ENCODE data around the gene KLF3. TPM values are rescaled to one million over a fixed set of nuclear protein-coding genes. Genes with fewer than 3 reads are reported as not detected.

KLF3 gene
- total RNA-seq, 1 donor from 2014 or later, result 80.8 TPM

DNA sequence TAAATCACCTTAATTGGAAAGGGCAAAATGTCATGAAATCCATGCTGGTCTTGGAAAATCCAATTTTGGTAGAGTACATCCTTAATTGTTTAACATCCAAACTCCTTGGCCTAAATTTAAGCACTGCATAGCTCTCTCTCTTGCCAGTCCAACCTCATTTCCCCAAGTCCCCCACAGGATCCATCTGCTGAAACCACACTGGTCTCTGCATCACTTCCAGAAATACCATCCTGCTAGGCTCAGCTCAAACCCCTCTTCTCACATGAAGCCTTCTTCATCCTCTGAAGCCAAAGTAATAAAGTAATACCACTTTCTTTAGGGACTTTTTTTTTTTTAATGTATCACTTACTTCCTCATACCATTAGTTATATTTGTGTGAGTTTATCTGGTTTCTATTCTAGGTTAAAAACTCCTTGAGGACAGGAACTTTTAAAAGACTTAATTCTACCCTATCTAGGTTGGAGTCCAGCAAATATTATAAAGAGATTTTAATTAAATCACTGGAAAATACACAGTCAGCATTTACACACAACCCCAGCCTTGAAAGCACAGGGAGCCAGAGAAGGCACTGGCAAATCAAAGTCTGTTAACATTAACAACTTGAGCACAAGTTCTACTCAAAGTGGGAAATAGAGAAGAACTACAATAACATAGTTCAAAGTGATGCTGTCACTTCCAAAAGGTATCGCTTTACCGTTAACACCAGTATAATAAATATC is 16.7 kb upstream of the KLF3 start:
- intact Hi-C loops (cut with DNase I), result no loop called here

DNA sequence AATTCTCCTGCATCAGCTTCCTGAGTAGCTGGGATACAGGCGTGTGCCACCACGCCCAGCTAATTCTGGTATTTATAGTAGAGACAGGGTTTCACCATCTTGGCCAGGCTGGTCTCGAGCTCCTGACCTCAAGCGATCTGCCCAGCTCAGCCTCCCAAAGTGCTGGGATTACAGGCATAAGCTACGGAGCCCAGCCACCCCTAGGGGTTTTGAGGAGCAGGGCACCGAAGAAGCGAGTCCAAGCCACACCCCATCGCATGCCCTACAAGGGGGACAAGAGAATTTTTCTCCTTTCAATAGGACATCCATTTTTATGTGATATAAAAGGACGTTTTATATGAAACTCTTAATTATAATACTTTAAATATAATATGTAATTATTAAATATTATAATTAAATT is 13.9 kb upstream of the KLF3 start:
- intact Hi-C loops (cut with DNase I), result no loop called here
- no peak for ATAC-seq
- no peak for DNase-seq (ENCODE audit: low spot score)

More for the DNA sequence above, 16.7 kb upstream of the KLF3 start:
- DNase-seq (ENCODE audit: low spot score) (no peak), ATAC-seq (no peak)

DNA sequence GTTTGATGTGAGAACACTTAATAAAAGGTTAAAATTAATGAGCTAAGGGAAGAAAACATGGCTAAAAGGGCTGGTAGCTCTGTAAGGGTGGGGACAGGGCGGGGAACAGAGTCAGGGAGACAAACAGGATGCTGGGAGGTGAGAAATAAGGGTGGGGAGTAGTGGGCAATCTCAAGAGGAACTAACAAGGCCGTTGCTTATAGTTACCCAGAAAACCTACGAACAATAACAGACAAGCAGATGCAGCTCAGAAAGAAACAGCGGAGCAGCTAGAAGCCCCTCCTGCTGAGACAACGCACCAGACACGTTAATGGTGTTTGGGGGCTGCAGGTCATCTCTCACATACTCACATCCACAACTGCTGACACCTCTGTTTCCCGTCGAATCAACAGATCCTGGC is 9.7 kb upstream of the KLF3 start:
- ATAC-seq (peak; percentile 79), DNase-seq (ENCODE audit: low spot score) (no peak)
- intact Hi-C loops (cut with DNase I), result no loop called here

DNA sequence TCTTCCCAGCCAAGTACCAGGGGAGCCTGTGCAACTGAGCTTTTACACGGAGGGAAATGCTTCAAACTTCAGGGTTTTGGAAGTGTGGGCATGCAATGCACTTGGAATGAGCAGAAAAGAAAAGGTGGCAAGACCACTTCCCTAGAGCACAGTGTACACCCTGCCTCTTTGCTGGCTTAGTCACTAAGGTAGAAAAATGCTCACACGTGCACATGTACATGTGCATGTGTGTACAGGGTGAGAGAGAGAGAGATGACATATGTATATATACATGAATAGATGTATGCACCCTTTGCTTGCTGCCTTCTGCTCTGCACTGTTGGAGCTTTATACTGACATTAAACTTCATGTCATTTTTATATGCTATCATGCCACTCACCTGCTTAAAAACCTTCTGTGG is 7.9 kb upstream of the KLF3 start:
- intact Hi-C loops (cut with DNase I), result no loop called here
- ATAC-seq (no peak), DNase-seq (ENCODE audit: low spot score) (no peak)

DNA sequence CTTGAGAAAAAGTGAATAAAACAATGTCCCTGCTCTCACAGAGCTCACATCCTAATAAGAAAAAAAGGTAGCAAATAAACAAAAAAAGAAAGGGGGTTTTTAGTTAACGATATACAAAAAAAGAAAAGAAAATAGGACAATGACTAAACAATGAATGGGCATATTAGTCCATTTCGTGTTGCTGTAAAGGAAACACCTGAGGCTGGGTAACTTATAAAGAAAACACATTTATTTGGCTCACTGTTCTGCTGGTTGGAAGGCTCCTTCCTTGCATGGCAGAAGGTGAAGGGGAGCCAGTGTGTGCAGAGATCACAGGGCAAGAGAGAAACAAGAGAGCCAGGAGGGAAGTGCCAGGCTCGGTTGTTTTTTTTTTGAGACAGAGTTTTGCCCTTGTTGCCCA is 4.7 kb upstream of the KLF3 start:
- DNase-seq (ENCODE audit: low spot score) (no peak), ATAC-seq (no peak)
- intact Hi-C loops (cut with DNase I), result no loop called here

DNA sequence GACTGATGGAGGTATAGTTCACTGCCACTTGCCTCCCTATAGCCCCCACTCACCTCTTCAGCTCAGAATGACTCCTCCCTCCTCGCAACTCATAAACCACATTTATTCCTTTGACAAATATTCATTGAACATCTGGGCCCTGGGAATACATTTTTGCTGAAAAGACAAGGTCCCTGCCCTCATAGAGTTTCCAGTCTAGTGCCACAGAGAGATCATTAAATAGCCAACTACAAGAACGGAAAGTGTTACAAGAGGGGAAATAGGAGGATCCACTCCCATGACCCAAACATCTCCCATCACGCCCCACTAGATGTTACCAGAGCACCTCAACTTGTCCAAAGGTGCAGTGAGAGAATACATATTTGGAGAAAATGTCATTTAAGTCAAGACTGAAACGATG is 3.2 kb upstream of the KLF3 start:
- intact Hi-C loops (cut with DNase I), result loop anchor here (5.0 kb wide), 1 partner anchor 344 kb away; no protein-coding TSS in a partner anchor
- no peak for ATAC-seq
- no peak for DNase-seq (ENCODE audit: low spot score)

DNA sequence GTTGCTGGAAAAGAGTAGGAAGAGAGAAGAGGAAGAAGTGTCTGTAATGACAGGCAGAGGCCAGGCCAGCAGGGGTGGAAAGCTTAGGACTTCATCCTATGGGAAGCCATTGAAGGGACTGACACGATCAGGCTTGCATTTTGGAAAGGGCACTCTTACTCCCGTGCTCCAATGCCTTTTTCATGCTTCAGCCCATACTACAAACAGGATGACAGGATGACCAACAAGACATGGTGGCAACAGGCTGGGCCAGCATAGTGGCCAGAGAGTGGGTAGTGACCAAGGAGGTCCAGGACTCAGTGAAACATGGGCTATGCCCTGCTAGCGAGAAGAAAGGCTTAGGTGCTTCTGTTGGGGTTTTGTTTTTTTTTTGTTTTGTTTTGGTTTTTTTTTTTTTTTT is 2.6 kb upstream of the KLF3 start:
- no peak for ATAC-seq
- DNase-seq (ENCODE audit: low spot score), result no peak
- intact Hi-C loops (cut with DNase I), result loop anchor here (5.0 kb wide), 1 partner anchor 344 kb away; no protein-coding TSS in a partner anchor

DNA sequence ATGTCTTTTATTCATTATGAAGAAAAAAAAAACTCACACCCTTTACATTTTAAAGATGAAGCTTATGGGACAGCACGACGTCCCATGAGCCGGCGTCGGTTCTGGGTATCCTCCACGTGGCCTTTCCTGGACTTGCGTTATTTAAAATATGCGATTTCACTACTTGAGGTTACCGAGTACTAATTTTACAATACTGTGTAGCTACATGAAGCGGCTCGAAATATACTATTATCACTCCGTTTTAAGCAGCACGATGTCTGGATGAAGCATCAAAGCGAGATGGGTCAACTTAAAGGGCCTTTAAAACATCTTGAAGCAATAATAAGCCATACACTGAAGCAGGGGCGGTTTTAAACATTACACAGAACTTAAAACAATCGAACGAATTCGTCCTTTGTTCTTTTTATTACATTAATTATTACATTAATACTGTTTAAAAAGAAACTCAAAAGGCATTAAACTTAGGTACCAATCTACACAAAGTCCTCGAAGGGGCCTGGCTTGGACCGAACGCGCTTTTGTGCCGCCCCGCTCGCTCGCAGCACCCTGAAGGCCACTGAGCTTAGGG is 1.4 kb upstream of the KLF3 start:
- intact Hi-C loops (cut with DNase I), result loop anchor here (5.0 kb wide), 1 partner anchor 345 kb away; no protein-coding TSS in a partner anchor
- DNase-seq (ENCODE audit: low spot score), result no peak

DNA sequence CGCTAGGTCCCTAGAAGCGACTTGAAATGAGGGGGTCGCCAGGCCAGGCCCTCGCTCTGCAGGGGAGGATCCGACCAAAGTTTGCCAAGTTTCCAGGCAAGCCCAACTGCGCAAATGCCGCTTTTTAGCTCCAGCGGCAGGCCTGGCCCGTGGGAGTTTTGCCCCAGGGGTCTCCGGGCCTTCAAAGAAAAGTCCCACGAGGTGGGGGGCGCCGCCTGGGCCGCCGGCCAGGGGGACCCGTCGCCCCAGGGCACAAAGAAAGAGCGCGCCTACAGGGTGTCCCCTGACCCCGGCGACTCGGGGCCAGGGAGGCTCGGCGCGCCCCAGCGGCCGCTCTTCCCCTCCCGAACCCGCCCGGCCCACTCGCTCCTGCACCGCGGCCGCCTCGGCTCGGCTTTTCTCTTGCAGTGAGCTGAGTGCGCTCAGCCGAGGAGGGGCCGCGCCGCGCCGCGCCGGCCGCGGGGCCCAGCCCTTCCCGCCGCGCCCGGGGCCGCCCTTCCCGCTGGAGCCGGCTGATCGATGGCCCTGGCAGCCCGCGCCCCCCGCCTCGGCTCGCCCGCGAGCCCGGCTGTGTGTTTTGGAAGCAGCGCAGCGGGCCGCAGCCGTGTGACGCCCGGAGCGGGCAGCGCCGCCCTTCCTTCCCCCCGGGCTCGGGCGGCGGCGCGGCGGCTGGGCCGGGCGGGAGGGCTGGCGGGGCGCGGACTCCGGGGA is 754 bp upstream of the KLF3 start:
- intact Hi-C loops (cut with DNase I), result loop anchor here (5.0 kb wide), 1 partner anchor 346 kb away; no protein-coding TSS in a partner anchor
- ATAC-seq (peak; percentile 1), DNase-seq (ENCODE audit: low spot score) (no peak)

More for the DNA sequence above, 1.4 kb upstream of the KLF3 start:
- no peak for ATAC-seq

DNA sequence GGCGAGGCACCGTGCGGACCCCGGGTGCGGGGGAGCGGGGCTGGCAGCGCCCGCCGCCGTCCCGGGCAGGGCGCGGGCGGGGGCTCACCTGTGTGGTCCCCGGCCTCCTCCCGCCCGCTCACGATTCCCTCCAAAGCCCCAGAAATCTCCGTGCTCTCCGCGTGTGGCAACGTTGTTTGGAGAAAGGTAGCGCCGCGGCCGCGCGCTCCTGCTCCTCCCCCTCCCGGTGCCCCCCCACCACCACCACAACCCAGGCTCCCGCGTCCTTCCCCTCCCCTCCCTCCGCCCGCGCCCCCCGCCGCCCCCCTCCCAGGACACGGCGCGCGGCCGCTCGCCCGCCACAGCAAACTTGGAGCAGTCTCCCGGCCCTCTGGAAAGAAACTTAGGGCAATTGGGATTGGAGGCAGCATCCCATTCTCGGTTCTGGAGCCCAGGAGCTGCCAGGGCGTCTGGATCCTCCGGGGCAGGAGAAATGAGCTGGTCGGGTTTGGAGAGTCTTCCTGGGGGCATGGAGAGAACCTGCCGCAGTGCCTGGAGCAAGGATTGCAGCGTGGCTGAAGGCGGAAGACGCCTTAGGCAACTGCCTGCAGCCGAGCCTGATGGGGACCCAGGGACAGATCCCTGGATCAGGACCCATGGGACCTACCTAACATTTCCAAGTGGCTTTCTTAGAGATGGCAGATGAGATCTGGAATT is 855 bp downstream of the KLF3 start:
- DNase-seq (ENCODE audit: low spot score) (peak; percentile 80), ATAC-seq (peak; percentile 9)
- intact Hi-C loops (cut with DNase I), result loop anchor here (5.0 kb wide), 1 partner anchor 348 kb away; no protein-coding TSS in a partner anchor

DNA sequence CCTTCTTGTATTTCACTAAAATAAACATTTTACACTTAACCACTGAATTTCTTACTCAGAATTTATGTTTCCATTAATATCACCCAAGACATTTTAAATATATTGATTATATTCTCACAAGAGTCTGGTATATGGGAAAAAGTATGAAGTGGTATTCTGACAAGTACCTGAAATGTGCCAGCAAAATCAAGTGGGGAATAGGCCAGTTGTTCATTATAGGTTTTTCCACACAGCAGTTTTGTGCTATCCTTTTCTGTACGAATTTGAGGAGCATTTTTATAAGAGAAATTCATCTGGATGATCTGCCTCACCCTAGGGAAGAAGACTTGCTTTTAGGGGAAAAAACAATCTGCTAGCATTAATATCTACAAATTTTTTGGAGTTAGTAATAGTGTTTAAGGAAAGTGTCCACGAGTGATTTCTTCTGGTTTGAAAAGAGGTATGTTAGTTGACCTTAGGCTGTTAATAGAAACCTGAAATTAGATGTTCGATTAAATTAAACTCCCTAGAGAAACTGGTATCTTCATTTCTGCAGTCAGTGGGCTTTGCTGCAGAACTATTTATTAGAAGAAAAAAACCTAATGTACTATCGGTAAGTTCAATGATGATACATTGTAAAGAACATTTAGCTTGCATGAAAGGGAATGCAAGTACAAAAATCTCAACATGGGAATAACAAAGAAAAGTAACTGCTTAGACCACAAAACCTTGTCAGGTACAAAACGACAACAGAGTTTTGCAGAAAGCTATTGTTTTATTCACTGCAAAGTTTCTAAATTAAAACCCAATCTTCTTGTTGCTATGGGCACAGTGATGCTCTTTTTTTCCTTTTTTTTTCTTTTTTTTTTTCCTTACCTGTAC is 1.8 kb downstream of the KLF3 start:
- intact Hi-C loops (cut with DNase I), result no loop called here
- DNase-seq (ENCODE audit: low spot score) (no peak), ATAC-seq (no peak)

DNA sequence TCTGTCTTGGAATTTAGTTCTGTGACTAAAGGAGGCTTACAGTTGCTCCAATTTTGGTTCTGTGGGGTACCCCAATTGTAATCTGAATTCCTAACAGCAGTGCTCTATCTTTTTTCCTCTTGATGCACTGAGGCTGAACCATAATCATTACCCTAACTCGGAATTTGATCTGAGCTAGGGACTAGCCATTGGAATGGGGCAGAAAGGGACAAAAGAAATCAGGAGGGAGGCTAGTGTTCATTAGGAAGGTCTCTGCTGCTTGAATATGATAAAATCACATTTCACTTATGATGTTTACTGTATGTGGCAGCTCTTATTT is 2.7 kb downstream of the KLF3 start:
- DNase-seq (ENCODE audit: low spot score) (no peak), ATAC-seq (no peak)
- intact Hi-C loops (cut with DNase I), result no loop called here

DNA sequence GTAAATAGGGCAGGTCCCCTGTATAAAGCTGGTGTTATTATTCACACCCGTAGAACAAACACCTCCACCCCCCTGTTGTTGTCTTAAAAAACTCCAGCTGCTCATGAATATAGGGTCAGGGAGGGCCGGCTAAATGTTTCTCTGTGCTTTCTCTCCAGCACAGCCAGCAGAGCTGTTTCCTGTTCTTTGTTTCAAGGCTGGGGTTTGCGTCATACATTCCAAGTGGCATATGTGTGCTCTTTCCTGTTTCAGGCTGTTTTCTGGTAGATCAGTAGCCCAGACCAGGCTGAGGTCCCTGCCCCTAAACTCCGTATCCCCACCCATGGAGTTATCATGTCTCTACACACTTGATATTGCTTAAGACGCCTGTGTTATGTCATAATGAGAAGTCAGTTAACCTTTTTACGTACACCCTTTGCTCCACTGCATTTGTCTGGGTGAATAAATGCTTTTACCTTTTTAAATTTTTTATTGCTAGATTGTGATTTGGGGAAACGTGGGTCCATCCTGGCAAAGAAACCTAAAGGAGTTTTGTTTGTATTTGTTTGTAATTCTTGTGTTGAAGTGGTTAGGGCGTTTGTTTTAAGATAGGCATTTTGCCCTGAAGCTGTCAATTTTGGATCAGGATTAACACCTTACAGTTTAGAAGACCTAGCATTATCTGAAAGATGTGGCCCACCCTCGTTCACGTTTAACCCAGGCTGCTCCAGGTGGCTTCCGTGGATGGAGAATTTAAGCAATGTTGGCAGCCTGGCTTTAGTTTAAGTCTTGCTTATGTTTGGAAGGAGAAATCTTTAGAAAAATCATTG is 3.3 kb downstream of the KLF3 start:
- ATAC-seq, result peak; percentile 90
- DNase-seq (ENCODE audit: low spot score), result peak; percentile 78
- intact Hi-C loops (cut with DNase I), result no loop called here

DNA sequence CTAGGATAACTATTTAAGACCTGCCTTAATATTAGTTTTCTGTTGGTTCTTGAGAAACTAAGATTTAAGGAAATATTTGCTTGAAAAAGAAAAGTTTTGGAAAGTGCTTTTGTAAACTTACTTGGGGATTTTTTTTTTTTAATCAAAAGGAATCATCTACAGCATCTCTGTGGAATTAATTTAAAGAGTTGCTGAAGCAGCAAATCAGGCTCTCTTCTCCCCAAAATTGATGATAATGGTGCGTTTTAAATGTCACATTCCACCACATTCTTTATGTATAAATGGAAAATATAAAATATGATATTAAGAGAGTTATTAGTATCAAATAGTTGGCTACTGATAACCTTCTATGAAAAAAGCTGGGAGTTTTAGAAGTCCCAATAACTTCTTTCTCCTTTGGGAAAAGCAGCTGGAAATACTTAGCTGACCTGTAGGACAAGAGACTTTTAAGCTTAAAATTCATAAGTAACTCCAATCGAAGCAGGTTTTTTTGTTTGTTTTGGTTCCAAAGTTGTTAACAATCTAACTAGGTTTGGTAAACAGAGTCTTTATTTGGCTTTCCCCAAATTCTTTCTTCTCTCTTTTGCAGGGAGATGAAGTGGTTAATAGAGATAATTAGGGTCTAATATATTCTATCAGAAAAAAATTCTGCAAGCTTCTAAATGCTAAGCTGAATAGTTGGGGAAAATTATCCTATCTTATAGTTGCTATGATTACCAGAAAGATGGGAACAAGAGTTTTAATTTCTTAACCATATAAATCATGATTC is 4.4 kb downstream of the KLF3 start:
- intact Hi-C loops (cut with DNase I), result no loop called here
- no peak for ATAC-seq

DNA sequence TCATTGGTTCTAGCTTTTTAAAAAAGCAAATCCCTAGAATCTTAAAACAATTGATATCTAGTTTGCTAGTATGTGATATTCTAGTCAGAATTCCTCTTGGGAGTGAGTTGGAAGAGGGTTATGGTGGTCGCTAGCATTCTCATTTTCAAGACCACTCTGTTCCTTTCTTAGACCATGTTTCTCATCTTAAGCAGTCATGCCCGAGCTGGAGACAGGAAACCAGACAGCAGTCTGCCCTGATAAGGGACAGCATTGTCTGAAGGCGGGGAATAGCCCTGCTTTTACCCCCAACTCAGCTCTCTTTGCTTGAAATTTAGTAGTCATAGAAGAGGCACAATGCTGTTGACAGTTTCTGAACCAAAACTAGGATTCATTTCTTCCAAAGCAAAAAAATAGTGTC is 5.2 kb downstream of the KLF3 start:
- ATAC-seq (no peak), DNase-seq (ENCODE audit: low spot score) (no peak)
- intact Hi-C loops (cut with DNase I), result no loop called here

More for the DNA sequence above, 4.4 kb downstream of the KLF3 start:
- no peak for DNase-seq (ENCODE audit: low spot score)

DNA sequence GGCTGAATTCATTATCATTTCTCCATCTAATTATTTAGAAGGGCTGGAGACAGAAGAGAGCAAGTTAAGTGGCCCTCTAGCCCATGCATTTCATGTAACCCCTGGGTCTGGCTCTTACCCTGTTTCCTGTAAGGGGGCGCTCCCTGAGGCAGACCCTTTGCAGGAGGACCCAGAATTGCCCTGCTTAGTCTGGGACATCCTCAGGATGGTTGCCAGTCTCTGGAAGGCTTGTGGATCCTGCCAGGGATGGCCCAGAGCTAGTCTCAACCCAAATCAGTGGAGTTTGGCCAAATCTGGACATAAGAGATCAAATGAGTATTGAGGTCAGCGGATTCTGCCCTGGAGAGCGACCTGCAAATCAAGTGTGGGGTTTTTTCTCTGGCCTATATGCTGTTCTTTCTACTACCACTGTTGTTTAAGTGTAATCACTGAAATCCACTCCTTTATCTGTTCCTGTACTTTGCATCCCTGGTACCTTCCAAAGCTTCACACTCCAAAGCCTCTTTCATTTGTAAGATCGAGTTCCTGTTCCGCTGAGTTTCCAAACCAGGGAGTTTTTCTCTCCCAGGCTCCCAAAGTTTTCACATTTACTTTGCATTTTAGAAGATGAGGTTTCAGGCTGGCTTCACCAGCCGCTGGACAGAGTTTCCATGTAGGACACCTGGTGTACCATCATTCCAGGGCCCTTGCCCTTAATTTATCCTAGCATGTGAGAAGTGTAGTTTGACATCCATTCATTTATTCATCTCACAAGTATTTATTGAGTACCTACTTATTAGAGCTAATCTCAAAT is 6.3 kb downstream of the KLF3 start:
- intact Hi-C loops (cut with DNase I), result loop anchor here (10.0 kb wide), 2 partner anchors 64 to 606 kb away; no protein-coding TSS in a partner anchor
- no peak for DNase-seq (ENCODE audit: low spot score)
- ATAC-seq, result no peak
